H7 (cell line): ENCODE data around the gene CYSRT1. TPM values are rescaled to one million over a fixed set of nuclear protein-coding genes. Genes with fewer than 3 reads are reported as not detected.
"Not testable (repeated sequence)": the region's sequence is repeated elsewhere in the genome, so short reads cannot be mapped to it uniquely, and the experiment has no call there.

Experiments
- DNase-seq: peaks from one replicate; pipeline ENCODE4 v3.0.0; 2012
- H3K27me3 ChIP-seq: 2 replicates; pipeline ENCODE4 v1.6.0; 2011; ENCODE audit warnings: mild to moderate bottlenecking, low read length; ENCODE audit not compliant: control insufficient read depth, insufficient read depth
- H3K36me3 ChIP-seq: replicated peaks from 2 replicates; pipeline ENCODE4 v1.5.1; 2011; ENCODE audit warnings: low read length; ENCODE audit not compliant: control insufficient read depth, insufficient read depth
- H3K4me3 ChIP-seq: 2 replicates; pipeline ENCODE4 v1.5.1; 2011; ENCODE audit warnings: low read depth, mild to moderate bottlenecking, control low read depth, low read length, moderate library complexity; ENCODE audit not compliant: insufficient read depth
- total RNA-seq: library from RNA; depleted of rRNA; stranded (reverse); fragments of >200 nt; shearing (Covaris generic); gene quantifications from 2 replicates; pipeline ENCODE4 v1.2.3, GENCODE V29; 2014

The CYSRT1 gene
- total RNA-seq, 1 experiment from 2014 or later, result 0.83 TPM

- peak within 1 kb of the TSS; percentile 96 for H3K4me3 ChIP-seq
- peaks cover 15% of the 10 kb centered on the region for H3K36me3 ChIP-seq
- peak; percentile 100 for DNase-seq
- no peaks in the 10 kb centered on the region for H3K27me3 ChIP-seq
Measured at GRCh38 chr9:137240841-137241489, 16.0 kb downstream of the CYSRT1 start, which contains the start of gene TUBB4B. Gene TUBB4B, plus strand, starts transcription at chr9:137241287. Its CDS starts 74 bp downstream, at chr9:137241361.

DNA sequence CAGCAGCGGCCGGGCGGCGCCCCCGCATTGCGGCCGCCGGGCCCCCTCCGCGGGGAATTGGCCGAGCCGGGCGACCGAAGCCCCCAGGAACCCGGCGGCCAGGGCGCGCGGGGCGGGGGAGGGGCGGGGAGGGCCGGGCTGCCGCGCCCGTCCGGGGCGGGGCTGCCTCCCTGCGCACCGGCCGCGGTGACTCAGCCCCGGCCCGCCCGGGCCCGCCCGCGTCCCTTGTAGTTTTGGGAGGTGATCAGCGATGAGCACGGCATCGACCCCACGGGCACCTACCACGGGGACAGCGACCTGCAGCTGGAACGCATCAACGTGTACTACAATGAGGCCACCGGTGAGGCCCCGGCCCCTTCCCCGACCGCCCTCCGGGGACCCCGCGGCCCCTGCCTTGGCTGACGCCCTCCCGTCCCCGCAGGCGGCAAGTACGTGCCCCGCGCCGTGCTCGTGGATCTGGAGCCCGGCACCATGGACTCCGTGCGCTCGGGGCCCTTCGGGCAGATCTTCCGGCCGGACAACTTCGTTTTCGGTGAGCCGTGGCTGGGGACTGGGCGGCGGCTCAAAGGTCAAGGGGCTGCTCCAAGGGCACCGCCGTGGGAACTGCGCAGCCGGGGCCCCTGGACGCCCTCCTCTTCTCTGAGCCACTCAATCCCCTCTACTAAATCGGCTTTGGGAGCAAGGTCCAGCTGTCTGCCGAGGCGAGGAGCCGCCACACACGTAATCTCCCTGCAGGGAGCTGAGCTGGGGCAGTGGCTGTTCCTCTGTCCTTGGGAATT lies 16.7 kb downstream of the CYSRT1 start:
- H3K36me3 ChIP-seq, result peaks cover 15% of the 10 kb centered on the region
- H3K27me3 ChIP-seq, result no peaks in the 10 kb centered on the region
- DNase-seq, result peak; percentile 88

DNA sequence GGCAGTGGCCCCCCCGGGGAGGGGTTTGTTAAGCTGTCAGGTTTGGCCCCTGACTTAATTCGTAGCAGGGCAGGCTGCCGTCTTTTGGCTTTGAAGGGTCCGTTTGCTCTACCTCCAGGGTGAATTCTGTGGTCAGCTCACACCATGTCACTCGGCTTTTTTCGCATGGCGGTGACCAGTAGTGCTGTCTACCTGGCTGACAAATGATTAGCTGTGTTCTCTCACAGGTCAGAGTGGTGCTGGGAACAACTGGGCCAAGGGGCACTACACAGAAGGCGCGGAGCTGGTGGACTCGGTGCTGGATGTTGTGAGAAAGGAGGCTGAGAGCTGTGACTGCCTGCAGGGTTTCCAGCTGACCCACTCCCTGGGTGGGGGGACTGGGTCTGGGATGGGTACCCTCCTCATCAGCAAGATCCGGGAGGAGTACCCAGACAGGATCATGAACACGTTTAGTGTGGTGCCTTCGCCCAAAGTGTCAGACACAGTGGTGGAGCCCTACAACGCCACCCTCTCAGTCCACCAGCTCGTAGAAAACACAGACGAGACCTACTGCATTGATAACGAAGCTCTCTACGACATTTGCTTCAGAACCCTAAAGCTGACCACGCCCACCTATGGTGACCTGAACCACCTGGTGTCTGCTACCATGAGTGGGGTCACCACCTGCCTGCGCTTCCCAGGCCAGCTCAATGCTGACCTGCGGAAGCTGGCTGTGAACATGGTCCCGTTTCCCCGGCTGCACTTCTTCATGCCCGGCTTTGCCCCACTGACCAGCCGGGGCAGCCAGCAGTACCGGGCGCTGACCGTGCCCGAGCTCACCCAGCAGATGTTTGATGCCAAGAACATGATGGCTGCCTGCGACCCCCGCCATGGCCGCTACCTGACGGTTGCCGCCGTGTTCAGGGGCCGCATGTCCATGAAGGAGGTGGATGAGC lies 17.6 kb downstream of the CYSRT1 start:
- H3K4me3 ChIP-seq, result peak overlapping the region; percentile 96
- H3K27me3 ChIP-seq, result no peaks in the 10 kb centered on the region
- DNase-seq, result no peak
- H3K36me3 ChIP-seq, result peaks cover 15% of the 10 kb centered on the region

More for the DNA sequence above, 16.7 kb downstream of the CYSRT1 start:
- peak overlapping the region; percentile 96 for H3K4me3 ChIP-seq

GRCh38 chr9:137243266-137243625 lies 18.3 kb downstream of the CYSRT1 start:
- H3K4me3 ChIP-seq, DNase-seq, H3K27me3 ChIP-seq: not testable (repeated sequence)
- peaks cover 15% of the 10 kb centered on the region for H3K36me3 ChIP-seq

GRCh38 chr9:137243626-137244485 lies 18.9 kb downstream of the CYSRT1 start:
- Histone ChIP-seq H3K36me3 (peaks cover 15% of the 10 kb centered on the region), H3K27me3 (no peaks in the 10 kb centered on the region), H3K4me3 (peak overlapping the region; percentile 3; the same call in 1 of the 2 replicates)
- DNase-seq, result peak; percentile 81

GRCh38 chr9:137244486-137245449 lies 19.8 kb downstream of the CYSRT1 start:
- no peaks in the 10 kb centered on the region for H3K27me3 ChIP-seq
- peaks cover 15% of the 10 kb centered on the region for H3K36me3 ChIP-seq
- DNase-seq, result peak; percentile 87
- H3K4me3 ChIP-seq, result 0 out of 2 replicates have a peak overlapping the region, but pooled peaks have one; percentile 3

DNA sequence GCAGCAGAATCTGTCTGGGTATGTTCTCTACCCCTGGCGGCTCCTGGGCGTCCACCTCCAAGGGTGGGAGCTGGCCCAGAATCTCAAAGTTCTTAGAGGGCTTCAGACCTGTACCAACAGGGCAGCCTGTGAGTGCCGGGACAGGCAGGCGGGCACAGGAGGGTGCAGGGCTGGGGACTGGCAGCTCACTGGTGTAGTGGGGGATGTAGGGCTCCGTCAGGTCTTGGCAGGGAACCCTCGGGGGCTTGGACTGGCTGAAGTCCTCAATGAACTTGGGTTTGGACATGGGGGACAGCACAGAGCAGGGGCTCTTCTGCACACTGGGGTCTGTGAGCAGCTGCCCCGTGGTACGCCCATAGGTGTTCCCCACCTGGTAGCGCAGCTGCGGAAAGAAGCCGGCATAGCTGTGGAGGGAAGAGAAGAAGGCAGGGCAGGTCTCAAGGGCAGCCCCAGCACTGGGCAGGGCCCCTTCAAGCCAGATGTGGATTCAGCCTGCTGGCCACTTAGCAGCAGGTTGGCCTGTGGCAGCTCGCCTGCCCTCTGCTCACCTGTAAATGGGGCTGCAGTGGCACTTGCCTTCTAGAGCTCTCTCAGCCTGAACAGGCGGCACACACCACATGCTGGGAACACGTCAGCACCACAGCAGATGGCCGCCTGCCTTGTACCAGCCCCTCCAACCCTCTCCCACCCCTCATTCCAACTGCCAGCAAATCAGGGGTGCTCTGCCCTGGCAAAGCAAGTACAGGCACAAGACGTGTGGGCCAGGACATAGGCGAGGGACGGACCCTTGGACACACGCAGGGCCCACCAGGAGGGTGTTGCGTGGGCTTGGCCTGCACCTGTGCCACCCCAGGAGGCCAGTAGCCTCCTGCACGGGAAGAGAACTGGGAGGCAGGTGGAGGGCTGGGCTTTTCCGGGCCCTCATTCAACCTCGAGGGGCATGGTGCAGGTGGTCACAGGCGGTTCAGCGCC lies 20.8 kb downstream of the CYSRT1 start:
- H3K27me3 ChIP-seq, result no peaks in the 10 kb centered on the region
- DNase-seq, result peak; percentile 62
- no peak overlapping the region for H3K4me3 ChIP-seq
- peaks cover 15% of the 10 kb centered on the region for H3K36me3 ChIP-seq

- H3K36me3 ChIP-seq, result peaks cover 10% of the 10 kb centered on the region
- H3K27me3 ChIP-seq, result no peaks in the 10 kb centered on the region
- DNase-seq, result no peak
- no peak overlapping the region for H3K4me3 ChIP-seq
Measured at GRCh38 chr9:137247135-137247915, 22.4 kb downstream of the CYSRT1 start.

- DNase-seq, result no peak
- Histone ChIP-seq H3K4me3 (no peak overlapping the region), H3K27me3 (no peaks in the 10 kb centered on the region)
Measured at GRCh38 chr9:137247916-137248175, 22.9 kb downstream of the CYSRT1 start.

GRCh38 chr9:137250329-137251193 lies 25.6 kb downstream of the CYSRT1 start:
- Histone ChIP-seq H3K36me3 (no peaks in the 10 kb centered on the region), H3K27me3 (peaks cover 2% of the 10 kb centered on the region), H3K4me3 (no peak overlapping the region)
- peak; percentile 70 for DNase-seq

More at GRCh38 chr9:137247916-137248175, 22.9 kb downstream of the CYSRT1 start:
- H3K36me3 ChIP-seq, result peaks cover 5% of the 10 kb centered on the region

- DNase-seq, result no peak
- peaks cover 2% of the 10 kb centered on the region for H3K27me3 ChIP-seq
- peaks cover 2% of the 10 kb centered on the region for H3K36me3 ChIP-seq
- H3K4me3 ChIP-seq, result no peak within 1 kb of the TSS
Measured at GRCh38 chr9:137251194-137251461, 26.2 kb downstream of the CYSRT1 start, which contains the start of gene STPG3. Gene STPG3, plus strand, starts transcription at chr9:137251286. Its CDS starts 1 bp downstream, at chr9:137251287.
